Parathyroid adenoma (tissue), 2 donors: ENCODE data around the gene ZNF300.

Experiments used
- H2AFZ ChIP-seq: fragments of 300-600 bp; sonication (generic); one replicate; pipeline ENCODE4 v1.7.0; 2017; ENCODE audit warnings: antibody characterized with exemption, mild to moderate bottlenecking
- H3K27ac ChIP-seq: fragments of 300-600 bp; sonication (generic); one replicate; pipeline ENCODE4 v1.7.0; 2017
- H3K27me3 ChIP-seq: fragments of 300-600 bp; sonication (generic); one replicate; pipeline ENCODE4 v1.7.0; 2017; ENCODE audit warnings: low read length; ENCODE audit not compliant: control insufficient read depth, insufficient read depth
- H3K36me3 ChIP-seq: fragments of 300-600 bp; sonication (generic); one replicate; pipeline ENCODE4 v1.7.0; 2017; ENCODE audit warnings: low read length; ENCODE audit not compliant: control insufficient read depth, insufficient read depth
- H3K4me1 ChIP-seq: fragments of 300-600 bp; sonication (generic); one replicate; pipeline ENCODE4 v1.7.0; 2017; ENCODE audit warnings: control low read depth
- H3K4me2 ChIP-seq: fragments of 300-600 bp; sonication (generic); one replicate; pipeline ENCODE4 v1.7.0; 2017; ENCODE audit warnings: low read length
- H3K4me3 ChIP-seq: fragments of 300-600 bp; sonication (generic); one replicate; pipeline ENCODE4 v1.7.0; 2017; ENCODE audit warnings: low read depth, low read length
- H3K79me2 ChIP-seq: fragments of 300-600 bp; sonication (generic); one replicate; pipeline ENCODE4 v1.7.0; 2017; ENCODE audit warnings: control low read depth
- H3K9ac ChIP-seq: fragments of 300-600 bp; sonication (generic); one replicate; pipeline ENCODE4 v1.7.0; 2017; ENCODE audit warnings: mild to moderate bottlenecking
- H3K9me3 ChIP-seq: fragments of 300-600 bp; sonication (generic); one replicate; pipeline ENCODE4 v1.7.0; 2017; ENCODE audit warnings: low read length; ENCODE audit not compliant: control insufficient read depth
- CTCF ChIP-seq: fragments of 300-600 bp; sonication (generic); IDR thresholded peaks from one replicate; pipeline ENCODE4 v1.7.0; 2017; ENCODE audit warnings: antibody characterized with exemption, mild to moderate bottlenecking
- donor health status: primary hyperparathyroidism.

The ZNF300 gene

DNA sequence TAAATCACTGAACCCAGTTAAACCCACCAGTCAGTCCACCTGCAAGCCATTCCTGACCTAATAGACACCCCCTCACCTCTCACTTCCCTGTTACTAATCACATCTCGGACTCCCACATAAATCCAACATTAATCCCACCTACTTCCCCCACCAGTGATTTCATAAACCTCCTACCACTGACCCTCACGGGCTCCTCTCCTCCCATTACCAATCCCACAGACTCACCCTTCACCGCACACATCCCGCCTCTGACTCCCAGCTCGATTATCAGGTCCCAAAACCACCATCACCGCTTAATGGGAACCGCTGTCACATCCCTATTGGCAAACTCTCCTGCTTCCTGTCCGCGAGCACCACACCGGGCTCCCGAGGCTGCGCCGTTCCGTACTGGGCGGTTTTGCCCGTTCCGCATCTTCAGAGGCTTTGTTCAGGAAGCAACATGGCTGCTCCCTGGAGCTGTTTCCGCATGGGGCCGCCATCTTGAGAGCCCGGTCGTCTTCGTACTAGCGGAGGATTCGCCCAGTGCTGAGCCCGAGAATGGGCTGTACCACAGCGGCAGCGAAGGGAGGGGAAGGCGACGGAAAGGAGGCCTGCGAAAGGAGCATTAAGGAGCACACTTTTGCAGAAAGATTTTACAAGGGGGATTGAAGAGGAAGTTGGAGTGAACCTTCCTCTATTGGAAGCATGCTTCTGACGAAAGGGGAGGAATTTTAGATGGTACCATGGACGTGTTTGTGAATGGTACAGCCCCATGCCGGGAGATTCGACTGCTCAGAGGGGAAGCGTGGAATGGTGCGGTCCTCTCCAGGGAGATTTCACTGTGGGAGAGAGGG is at the start of gene ZNF300:
Gene ZNF300, minus strand, starts transcription at position 502 of the 833 bp plus-strand sequence. CDS start 1,825 bp downstream, outside the sequence.
- Histone ChIP-seq H3K79me2 (no peaks in the 10 kb centered on the region), H2AFZ (peak within 1 kb of the TSS; percentile 84), H3K9ac (no peak within 1 kb of the TSS), H3K27me3 (no peaks in the 10 kb centered on the region), H3K4me1 (no peaks in the 10 kb centered on the region), H3K27ac (peak within 1 kb of the TSS; percentile 67), H3K4me2 (peak within 1 kb of the TSS; percentile 85), H3K36me3 (no peaks in the 10 kb centered on the region), H3K9me3 (peaks cover 10% of the 10 kb centered on the region), H3K4me3 (peak within 1 kb of the TSS; percentile 71)
- TF ChIP-seq CTCF = no peak

GRCh38 chr5:150948539-150948938 is 43.8 kb upstream of the ZNF300 start:
- Histone ChIP-seq H3K4me1 (no peaks in the 10 kb centered on the region), H3K4me2 (no peak overlapping the region), H3K9ac (no peak overlapping the region), H3K79me2 (no peaks in the 10 kb centered on the region), H2AFZ (no peak overlapping the region), H3K9me3 (peaks cover 6% of the 10 kb centered on the region), H3K4me3 (no peak overlapping the region), H3K27me3 (no peaks in the 10 kb centered on the region), H3K27ac (no peak overlapping the region), H3K36me3 (peaks cover 2% of the 10 kb centered on the region)
- TF ChIP-seq CTCF = no peak

DNA sequence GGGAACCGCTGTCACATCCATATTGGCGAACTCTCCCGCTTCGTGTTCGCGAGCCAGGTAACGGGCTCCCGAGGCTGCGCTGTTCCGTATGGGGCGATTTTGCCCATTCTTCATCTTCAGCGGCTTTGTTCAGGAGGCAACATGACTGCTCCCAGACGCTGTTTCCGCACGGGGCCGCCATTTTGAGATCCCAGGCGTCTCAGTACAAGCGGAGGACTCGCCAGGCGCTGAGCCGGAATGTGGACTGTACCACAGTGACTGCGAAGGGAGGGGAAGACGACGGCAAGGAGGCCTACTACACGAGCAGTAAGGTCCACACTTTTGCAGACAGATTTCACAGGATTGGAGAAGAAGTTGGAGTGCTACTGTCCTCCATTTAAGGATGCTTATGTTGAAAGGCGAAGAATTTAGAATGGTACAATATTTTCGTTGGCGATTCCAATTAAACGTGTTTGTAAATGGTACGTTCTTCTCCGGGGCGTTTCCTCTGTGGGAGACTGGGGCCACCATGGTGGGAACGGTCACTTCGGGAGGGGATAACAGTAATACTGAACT is 41.6 kb upstream of the ZNF300 start:
- Histone ChIP-seq H3K27me3 (no peaks in the 10 kb centered on the region), H3K9ac (no peak overlapping the region), H3K4me3 (peak overlapping the region; percentile 97), H3K9me3 (peaks cover 6% of the 10 kb centered on the region), H3K4me1 (no peaks in the 10 kb centered on the region), H3K4me2 (peak overlapping the region; percentile 97), H3K27ac (peak overlapping the region; percentile 15), H3K79me2 (no peaks in the 10 kb centered on the region), H3K36me3 (peaks cover 4% of the 10 kb centered on the region), H2AFZ (peak overlapping the region; percentile 23)
- no peak for TF ChIP-seq CTCF

- no peak for TF ChIP-seq CTCF
Measured at GRCh38 chr5:150945947-150946346, 41.2 kb upstream of the ZNF300 start.

More at GRCh38 chr5:150945947-150946346, 41.2 kb upstream of the ZNF300 start:
- H3K4me1 ChIP-seq = no peaks in the 10 kb centered on the region
- no peaks in the 10 kb centered on the region for H3K79me2 ChIP-seq
- H2AFZ ChIP-seq = peak overlapping the region; percentile 23
- no peak overlapping the region for H3K9ac ChIP-seq
- H3K4me3 ChIP-seq = peak overlapping the region; percentile 97
- peaks cover 6% of the 10 kb centered on the region for H3K9me3 ChIP-seq
- no peaks in the 10 kb centered on the region for H3K27me3 ChIP-seq
- H3K4me2 ChIP-seq = peak overlapping the region; percentile 97
- no peak overlapping the region for H3K27ac ChIP-seq
- peaks cover 7% of the 10 kb centered on the region for H3K36me3 ChIP-seq
